ENCODE results near the gene SSPN. TPM values are rescaled to one million over a fixed set of nuclear protein-coding genes. Genes with fewer than 3 reads are reported as not detected.

SSPN gene
- total RNA-seq (2014; rRNA removed; shearing (Covaris generic); ENCODE audit: low replicate concordance) = not detected in 2 replicates

DNA sequence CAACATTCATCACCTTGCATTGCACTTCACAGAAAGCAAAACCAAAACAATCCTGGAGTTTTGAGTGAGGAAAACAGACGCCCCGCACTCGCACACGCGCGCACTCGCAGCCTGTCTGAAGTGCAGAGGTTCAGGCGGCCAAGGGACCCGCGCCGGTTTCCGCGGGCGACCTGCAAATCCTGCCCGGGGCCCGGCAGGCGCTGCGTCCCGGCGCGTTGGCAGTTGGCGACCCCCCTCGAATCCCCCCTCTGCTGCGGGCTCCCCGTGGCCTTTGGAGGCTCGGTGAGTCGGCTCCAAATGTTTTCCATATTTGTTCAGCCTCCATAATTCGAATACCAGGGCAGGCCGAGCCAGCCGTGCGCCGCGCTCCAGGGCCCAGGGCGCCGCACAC is at the start of gene SSPN:
TSS of gene SSPN (plus strand) at position 324 of the 391 bp plus-strand sequence. CDS start 100 bp downstream, outside the sequence.
- peak within 1 kb of the TSS; percentile 40 for H3K4me2 ChIP-seq (ENCODE audit: low read depth, low read length, poor library complexity, severe bottlenecking)
- H3K27me3 ChIP-seq (ENCODE audit: low read length) = 0 out of 2 replicates have a peak, but pooled peaks cover 2% of the 10 kb centered on the region
- H4K20me1 ChIP-seq (ENCODE audit: insufficient read depth, low read depth, low read length) = no peaks in the 10 kb centered on the region
- no peak within 1 kb of the TSS for H3K9ac ChIP-seq (ENCODE audit: low read length)
- DNase-seq = no peak
- H3K9me3 ChIP-seq (ENCODE audit: low read length) = no peaks in the 10 kb centered on the region
- H3K27ac ChIP-seq (ENCODE audit: low read length) = no peak within 1 kb of the TSS
- peaks cover 17% of the 10 kb centered on the region for H3K4me1 ChIP-seq (ENCODE audit: low read length)
- no peak within 1 kb of the TSS for H2AFZ ChIP-seq (ENCODE audit: low read length)
- no peaks in the 10 kb centered on the region for H3K79me2 ChIP-seq (ENCODE audit: low read length)
- no peaks in the 10 kb centered on the region for H3K36me3 ChIP-seq (ENCODE audit: insufficient read depth, low read length)
- H3K4me3 ChIP-seq (ENCODE audit: low read length) = no peak within 1 kb of the TSS; the same call in 1 of the 2 replicates
- no peaks in the 10 kb centered on the region for H3K9me2 ChIP-seq (replicated peaks; ENCODE audit: insufficient read depth, low read length)

- DNase-seq = no peak
- Histone ChIP-seq H2AFZ (ENCODE audit: low read length) (no peak overlapping the region), H3K9me3 (ENCODE audit: low read length) (no peaks in the 10 kb centered on the region), H4K20me1 (ENCODE audit: insufficient read depth, low read depth, low read length) (0 out of 2 replicates have a peak, but pooled peaks cover 5% of the 10 kb centered on the region), H3K27ac (ENCODE audit: low read length) (no peak overlapping the region), H3K4me3 (ENCODE audit: low read length) (no peak overlapping the region), H3K9ac (ENCODE audit: low read length) (no peak overlapping the region), H3K4me2 (ENCODE audit: low read depth, low read length, poor library complexity, severe bottlenecking) (no peak overlapping the region), H3K9me2 (replicated peaks; ENCODE audit: insufficient read depth, low read length) (no peaks in the 10 kb centered on the region), H3K36me3 (ENCODE audit: insufficient read depth, low read length) (no peaks in the 10 kb centered on the region), H3K4me1 (ENCODE audit: low read length) (no peaks in the 10 kb centered on the region), H3K79me2 (ENCODE audit: low read length) (no peaks in the 10 kb centered on the region), H3K27me3 (ENCODE audit: low read length) (no peaks in the 10 kb centered on the region)
Observed at GRCh38 chr12:26148291-26148690, 47.1 kb upstream of the SSPN start.

- Histone ChIP-seq H3K36me3 (ENCODE audit: insufficient read depth, low read length) (no peaks in the 10 kb centered on the region), H3K79me2 (ENCODE audit: low read length) (no peaks in the 10 kb centered on the region), H3K27me3 (ENCODE audit: low read length) (no peaks in the 10 kb centered on the region), H2AFZ (ENCODE audit: low read length) (no peak overlapping the region), H3K4me2 (ENCODE audit: low read depth, low read length, poor library complexity, severe bottlenecking) (no peak overlapping the region), H3K4me1 (ENCODE audit: low read length) (peaks cover 5% of the 10 kb centered on the region), H4K20me1 (ENCODE audit: insufficient read depth, low read depth, low read length) (peaks cover 14% of the 10 kb centered on the region; the same call in 1 of the 2 replicates), H3K27ac (ENCODE audit: low read length) (no peak overlapping the region), H3K9me3 (ENCODE audit: low read length) (no peaks in the 10 kb centered on the region), H3K4me3 (ENCODE audit: low read length) (no peak overlapping the region), H3K9me2 (replicated peaks; ENCODE audit: insufficient read depth, low read length) (no peaks in the 10 kb centered on the region), H3K9ac (ENCODE audit: low read length) (no peak overlapping the region)
- DNase-seq = no peak
Observed at GRCh38 chr12:26149968-26150500, 45.3 kb upstream of the SSPN start.

- no peak for DNase-seq
- H3K4me1 ChIP-seq (ENCODE audit: low read length) = peaks cover 13% of the 10 kb centered on the region
- no peak overlapping the region for H2AFZ ChIP-seq (ENCODE audit: low read length)
- no peak overlapping the region for H3K4me3 ChIP-seq (ENCODE audit: low read length)
- no peak overlapping the region for H3K9ac ChIP-seq (ENCODE audit: low read length)
- H3K9me3 ChIP-seq (ENCODE audit: low read length) = no peaks in the 10 kb centered on the region
- peaks cover 21% of the 10 kb centered on the region; the same call in 1 of the 2 replicates for H4K20me1 ChIP-seq (ENCODE audit: insufficient read depth, low read depth, low read length)
- H3K9me2 ChIP-seq (replicated peaks; ENCODE audit: insufficient read depth, low read length) = no peaks in the 10 kb centered on the region
- no peaks in the 10 kb centered on the region for H3K27me3 ChIP-seq (ENCODE audit: low read length)
- no peaks in the 10 kb centered on the region for H3K79me2 ChIP-seq (ENCODE audit: low read length)
- H3K4me2 ChIP-seq (ENCODE audit: low read depth, low read length, poor library complexity, severe bottlenecking) = no peak overlapping the region
- H3K27ac ChIP-seq (ENCODE audit: low read length) = no peak overlapping the region
- H3K36me3 ChIP-seq (ENCODE audit: insufficient read depth, low read length) = no peaks in the 10 kb centered on the region
Observed at GRCh38 chr12:26150736-26151450, 44.5 kb upstream of the SSPN start.

DNA sequence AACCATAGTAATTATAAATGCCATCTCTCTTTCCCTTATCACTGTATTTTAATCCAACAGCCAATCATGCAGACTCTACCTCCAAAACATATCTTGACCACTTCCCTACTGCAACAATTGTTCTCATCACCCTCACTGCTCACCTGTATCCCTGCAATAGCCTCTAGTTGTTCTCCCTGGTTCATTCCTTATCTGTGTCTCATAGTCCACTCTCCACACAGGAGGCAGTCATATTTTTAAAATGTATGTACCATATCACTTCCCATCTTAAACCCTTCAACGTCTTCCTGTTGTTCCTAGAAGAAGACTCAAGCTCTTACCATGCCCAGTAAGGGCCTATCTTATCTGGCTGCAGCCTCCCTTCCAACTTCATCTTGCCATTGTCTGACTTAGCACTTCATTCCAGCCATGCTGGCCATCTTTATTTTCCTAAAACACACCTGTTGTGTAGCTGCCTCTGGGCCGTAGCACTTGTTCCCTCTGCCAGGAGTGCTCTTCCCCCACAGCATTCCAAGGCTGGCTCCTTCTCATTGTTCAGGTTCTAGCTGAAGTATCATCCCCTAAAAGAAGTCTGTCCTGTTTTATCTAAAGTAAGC is 42.8 kb upstream of the SSPN start:
- Histone ChIP-seq H3K27ac (ENCODE audit: low read length) (no peak overlapping the region), H3K9me2 (replicated peaks; ENCODE audit: insufficient read depth, low read length) (no peaks in the 10 kb centered on the region), H2AFZ (ENCODE audit: low read length) (no peak overlapping the region), H3K4me2 (ENCODE audit: low read depth, low read length, poor library complexity, severe bottlenecking) (no peak overlapping the region), H3K4me1 (ENCODE audit: low read length) (peaks cover 26% of the 10 kb centered on the region), H3K9me3 (ENCODE audit: low read length) (no peaks in the 10 kb centered on the region), H3K79me2 (ENCODE audit: low read length) (no peaks in the 10 kb centered on the region), H3K36me3 (ENCODE audit: insufficient read depth, low read length) (no peaks in the 10 kb centered on the region), H4K20me1 (ENCODE audit: insufficient read depth, low read depth, low read length) (peaks cover 26% of the 10 kb centered on the region; the same call in 1 of the 2 replicates), H3K27me3 (ENCODE audit: low read length) (no peaks in the 10 kb centered on the region), H3K9ac (ENCODE audit: low read length) (no peak overlapping the region), H3K4me3 (ENCODE audit: low read length) (no peak overlapping the region)
- no peak for DNase-seq

DNA sequence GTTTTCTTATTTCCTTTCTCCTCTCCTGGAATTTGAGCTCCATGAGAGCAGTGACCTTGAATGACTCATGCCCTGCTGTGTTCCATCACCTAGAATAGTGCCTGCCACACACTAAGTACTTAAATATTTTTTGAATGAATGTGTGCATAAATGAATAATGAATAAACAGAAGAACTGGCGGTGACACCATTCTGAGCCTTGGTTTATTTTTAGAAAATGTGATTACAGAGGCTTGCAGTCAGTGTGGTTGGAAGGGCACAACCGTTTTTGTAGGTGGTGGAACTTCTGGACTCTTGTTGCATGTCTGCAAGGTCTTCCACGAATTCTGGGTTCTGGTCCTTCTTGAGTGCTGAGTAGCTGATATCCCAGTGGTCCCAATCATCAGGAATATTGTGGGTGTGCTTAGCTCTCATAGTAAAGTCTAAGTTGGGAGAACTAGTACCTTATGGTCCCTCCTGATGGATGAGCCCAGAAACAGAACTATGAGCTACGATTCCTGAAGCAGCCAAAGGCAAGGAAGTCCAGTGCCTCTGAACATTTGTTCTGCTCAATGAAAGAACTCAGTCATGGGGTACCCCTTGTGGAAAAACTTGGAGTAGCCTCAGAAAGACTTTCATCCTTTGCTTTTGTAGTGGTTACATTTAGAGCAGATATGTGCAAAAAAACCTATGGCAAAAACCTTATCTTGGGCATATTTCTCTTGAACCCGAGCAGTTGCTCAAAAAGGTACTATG is 41.8 kb upstream of the SSPN start:
- H2AFZ ChIP-seq (ENCODE audit: low read length) = no peak overlapping the region
- no peaks in the 10 kb centered on the region for H3K27me3 ChIP-seq (ENCODE audit: low read length)
- no peak for DNase-seq
- peaks cover 26% of the 10 kb centered on the region for H3K4me1 ChIP-seq (ENCODE audit: low read length)
- H3K79me2 ChIP-seq (ENCODE audit: low read length) = no peaks in the 10 kb centered on the region
- no peaks in the 10 kb centered on the region for H3K9me2 ChIP-seq (replicated peaks; ENCODE audit: insufficient read depth, low read length)
- no peaks in the 10 kb centered on the region for H3K9me3 ChIP-seq (ENCODE audit: low read length)
- no peak overlapping the region for H3K9ac ChIP-seq (ENCODE audit: low read length)
- H3K4me3 ChIP-seq (ENCODE audit: low read length) = no peak overlapping the region
- no peak overlapping the region for H3K4me2 ChIP-seq (ENCODE audit: low read depth, low read length, poor library complexity, severe bottlenecking)
- peaks cover 27% of the 10 kb centered on the region; the same call in 1 of the 2 replicates for H4K20me1 ChIP-seq (ENCODE audit: insufficient read depth, low read depth, low read length)
- no peak overlapping the region for H3K27ac ChIP-seq (ENCODE audit: low read length)
- no peaks in the 10 kb centered on the region for H3K36me3 ChIP-seq (ENCODE audit: insufficient read depth, low read length)

DNA sequence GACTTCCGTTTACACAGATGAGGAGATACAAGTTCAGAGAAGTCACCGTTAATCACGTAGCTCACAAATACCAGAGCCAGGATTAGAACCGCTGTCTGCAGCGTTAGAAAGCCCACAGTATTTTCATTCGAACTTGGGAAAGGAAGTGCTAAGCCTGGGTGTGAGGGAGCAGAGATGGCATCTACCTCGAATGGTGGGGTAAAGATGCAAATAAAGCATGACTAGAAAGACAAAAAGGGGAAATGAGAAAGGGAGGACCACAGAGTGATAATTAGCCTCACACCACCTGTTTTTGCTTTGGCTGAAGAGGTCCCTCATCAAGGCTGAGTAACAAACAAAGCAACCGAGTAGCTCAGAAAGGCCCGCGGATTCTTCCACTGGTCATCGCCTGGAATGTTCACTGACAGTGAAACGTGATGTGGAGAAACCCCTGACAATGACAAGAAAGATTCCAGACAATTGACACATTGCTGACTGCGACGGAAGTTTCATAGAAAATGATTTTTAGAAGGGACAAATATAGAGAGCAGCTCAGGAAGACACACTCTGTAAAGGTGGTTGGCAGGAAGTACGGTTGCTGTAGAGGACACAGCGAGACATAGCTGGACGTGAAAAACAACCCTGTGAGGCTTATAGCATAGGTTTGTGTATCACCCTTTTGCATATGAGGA is 39.0 kb upstream of the SSPN start:
- DNase-seq = peak; percentile 96

More for the DNA sequence above, 39.0 kb upstream of the SSPN start:
- Histone ChIP-seq H2AFZ (ENCODE audit: low read length) (no peak overlapping the region), H3K4me2 (ENCODE audit: low read depth, low read length, poor library complexity, severe bottlenecking) (peak overlapping the region; percentile 54), H3K4me1 (ENCODE audit: low read length) (peaks cover 26% of the 10 kb centered on the region), H3K4me3 (ENCODE audit: low read length) (no peak overlapping the region), H3K27me3 (ENCODE audit: low read length) (no peaks in the 10 kb centered on the region), H3K27ac (ENCODE audit: low read length) (no peak overlapping the region), H3K36me3 (ENCODE audit: insufficient read depth, low read length) (no peaks in the 10 kb centered on the region), H4K20me1 (ENCODE audit: insufficient read depth, low read depth, low read length) (peaks cover 33% of the 10 kb centered on the region; the same call in 1 of the 2 replicates), H3K9ac (ENCODE audit: low read length) (no peak overlapping the region; the same call in 1 of the 2 replicates), H3K79me2 (ENCODE audit: low read length) (no peaks in the 10 kb centered on the region), H3K9me3 (ENCODE audit: low read length) (no peaks in the 10 kb centered on the region), H3K9me2 (replicated peaks; ENCODE audit: insufficient read depth, low read length) (no peaks in the 10 kb centered on the region)

All from Karpas-422 (cell line).